ENCODE measurements around the gene BATF3.
A peak's percentile ranks its signal among the peaks of the same experiment; 100 is the strongest.

BATF3 gene, protein sequence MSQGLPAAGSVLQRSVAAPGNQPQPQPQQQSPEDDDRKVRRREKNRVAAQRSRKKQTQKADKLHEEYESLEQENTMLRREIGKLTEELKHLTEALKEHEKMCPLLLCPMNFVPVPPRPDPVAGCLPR

DNA sequence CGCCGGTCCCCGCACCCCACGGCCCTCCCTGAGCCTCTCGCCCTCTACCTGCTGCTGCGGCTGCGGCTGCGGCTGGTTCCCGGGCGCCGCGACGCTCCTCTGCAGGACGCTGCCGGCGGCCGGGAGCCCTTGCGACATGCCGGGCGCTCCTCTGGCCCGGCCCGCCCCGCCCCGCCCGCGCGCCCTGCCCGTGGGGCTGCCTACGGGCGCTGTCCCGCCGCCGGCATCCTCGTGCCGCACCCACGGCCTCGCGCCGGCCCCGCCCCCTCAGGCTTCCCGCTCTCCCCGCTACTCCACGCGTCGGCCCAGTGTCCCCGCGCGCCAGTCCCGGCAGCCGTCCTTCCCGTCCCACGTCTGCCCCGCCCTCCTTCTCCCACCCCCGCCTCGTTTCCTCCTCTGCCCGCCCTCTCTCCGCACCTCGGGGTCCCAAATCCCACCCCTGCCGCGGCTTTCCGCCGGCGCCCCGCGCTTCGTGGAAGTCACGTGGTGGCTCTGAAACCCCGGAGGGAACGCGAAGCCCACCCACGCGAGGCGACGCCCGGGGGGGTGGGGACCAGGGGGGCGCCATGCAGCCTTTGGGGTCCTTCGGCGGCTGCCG lies at the start of gene BATF3:
BATF3 (minus strand) TSS at position 216 of the 598 bp plus-strand sequence; CDS start at position 138, 78 bp downstream.
- Histone ChIP-seq H2AFZ (ENCODE audit: low read depth, low read length) (peak within 1 kb of the TSS; percentile 90), H4K20me1 (ENCODE audit: insufficient read depth, low read length) (no peaks in the 10 kb centered on the region), H3K4me1 (ENCODE audit: insufficient read depth, low read length) (peaks cover 25% of the 10 kb centered on the region), H3K9ac (ENCODE audit: low read depth, low read length) (peak within 1 kb of the TSS; percentile 64), H3K36me3 (ENCODE audit: insufficient read depth, low read length) (0 out of 2 replicates have a peak, but pooled peaks cover 2% of the 10 kb centered on the region), H3K4me3 (ENCODE audit: low read depth in 1 of 2, low read length in 2 of 2) (peak within 1 kb of the TSS; percentile 28 to 75; a peak in 3 of 4 replicates), H3K27me3 (ENCODE audit: insufficient read depth, low read length, poor library complexity) (peaks cover 15% of the 10 kb centered on the region), H3K9me3 (ENCODE audit: insufficient read depth, low read length, severe bottlenecking) (no peaks in the 10 kb centered on the region), H3K79me2 (ENCODE audit: insufficient read depth, low read length) (no peaks in the 10 kb centered on the region), H3K27ac (ENCODE audit: low read length) (no peak within 1 kb of the TSS), H3K4me2 (ENCODE audit: insufficient read depth, low read length) (peak within 1 kb of the TSS; percentile 88)
- ATAC-seq (ENCODE audit: insufficient read depth, low read depth) (peak; percentile 64), DNase-seq (peak; percentile 66)
- no peak for TF ChIP-seq EZH2 (IDR thresholded peaks at IDR 0.05; ENCODE audit: borderline replicate concordance, low read depth, low read length, severe bottlenecking)
- TF ChIP-seq, protein P1, sequence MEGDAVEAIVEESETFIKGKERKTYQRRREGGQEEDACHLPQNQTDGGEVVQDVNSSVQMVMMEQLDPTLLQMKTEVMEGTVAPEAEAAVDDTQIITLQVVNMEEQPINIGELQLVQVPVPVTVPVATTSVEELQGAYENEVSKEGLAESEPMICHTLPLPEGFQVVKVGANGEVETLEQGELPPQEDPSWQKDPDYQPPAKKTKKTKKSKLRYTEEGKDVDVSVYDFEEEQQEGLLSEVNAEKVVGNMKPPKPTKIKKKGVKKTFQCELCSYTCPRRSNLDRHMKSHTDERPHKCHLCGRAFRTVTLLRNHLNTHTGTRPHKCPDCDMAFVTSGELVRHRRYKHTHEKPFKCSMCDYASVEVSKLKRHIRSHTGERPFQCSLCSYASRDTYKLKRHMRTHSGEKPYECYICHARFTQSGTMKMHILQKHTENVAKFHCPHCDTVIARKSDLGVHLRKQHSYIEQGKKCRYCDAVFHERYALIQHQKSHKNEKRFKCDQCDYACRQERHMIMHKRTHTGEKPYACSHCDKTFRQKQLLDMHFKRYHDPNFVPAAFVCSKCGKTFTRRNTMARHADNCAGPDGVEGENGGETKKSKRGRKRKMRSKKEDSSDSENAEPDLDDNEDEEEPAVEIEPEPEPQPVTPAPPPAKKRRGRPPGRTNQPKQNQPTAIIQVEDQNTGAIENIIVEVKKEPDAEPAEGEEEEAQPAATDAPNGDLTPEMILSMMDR (IDR thresholded peaks at IDR 0.05; ENCODE audit: borderline replicate concordance, extremely low read depth, low read length, poor library complexity, severe bottlenecking): no peak

DNA sequence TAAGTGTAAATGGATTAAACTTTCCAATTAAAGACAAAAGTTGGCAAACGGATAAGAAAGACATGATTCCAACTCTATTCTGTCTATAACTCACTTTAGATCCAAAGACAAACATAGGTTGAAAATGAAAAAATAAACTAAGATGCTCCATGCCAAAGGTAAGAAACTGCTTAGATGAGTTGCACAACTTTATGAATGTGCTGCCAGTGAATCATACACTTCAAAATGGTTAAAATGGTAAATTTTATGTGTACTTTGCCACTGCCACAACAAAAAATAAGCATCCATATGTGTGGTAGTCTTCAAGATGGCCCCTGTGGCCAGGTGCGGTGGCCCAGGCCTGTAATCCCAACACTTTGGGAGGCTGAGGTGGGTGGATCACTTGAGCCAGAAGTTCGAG lies 46.9 kb upstream of the BATF3 start:
- H3K27ac ChIP-seq (ENCODE audit: low read length): no peak overlapping the region
- H3K27me3 ChIP-seq (ENCODE audit: insufficient read depth, low read length, poor library complexity): no peaks in the 10 kb centered on the region
- H4K20me1 ChIP-seq (ENCODE audit: insufficient read depth, low read length): peaks cover 4% of the 10 kb centered on the region; the same call in 1 of the 2 replicates
- H3K9ac ChIP-seq (ENCODE audit: low read depth, low read length): no peak overlapping the region
- ATAC-seq (ENCODE audit: insufficient read depth, low read depth) (no peak), DNase-seq (no peak)
- H3K9me3 ChIP-seq (ENCODE audit: insufficient read depth, low read length, severe bottlenecking): no peaks in the 10 kb centered on the region
- no peak overlapping the region for H3K4me2 ChIP-seq (ENCODE audit: insufficient read depth, low read length)
- 0 out of 2 replicates have a peak, but pooled peaks cover 4% of the 10 kb centered on the region for H3K4me1 ChIP-seq (ENCODE audit: insufficient read depth, low read length)
- no peak overlapping the region for H3K4me3 ChIP-seq (ENCODE audit: low read depth in 1 of 2, low read length in 2 of 2)
- H3K36me3 ChIP-seq (ENCODE audit: insufficient read depth, low read length): peaks cover 4% of the 10 kb centered on the region
- H2AFZ ChIP-seq (ENCODE audit: low read depth, low read length): no peak overlapping the region
- peaks cover 36% of the 10 kb centered on the region for H3K79me2 ChIP-seq (ENCODE audit: insufficient read depth, low read length)
- TF ChIP-seq, protein P1 (IDR thresholded peaks at IDR 0.05; ENCODE audit: borderline replicate concordance, extremely low read depth, low read length, poor library complexity, severe bottlenecking): no peak
- no peak for TF ChIP-seq EZH2 (IDR thresholded peaks at IDR 0.05; ENCODE audit: borderline replicate concordance, low read depth, low read length, severe bottlenecking)

DNA sequence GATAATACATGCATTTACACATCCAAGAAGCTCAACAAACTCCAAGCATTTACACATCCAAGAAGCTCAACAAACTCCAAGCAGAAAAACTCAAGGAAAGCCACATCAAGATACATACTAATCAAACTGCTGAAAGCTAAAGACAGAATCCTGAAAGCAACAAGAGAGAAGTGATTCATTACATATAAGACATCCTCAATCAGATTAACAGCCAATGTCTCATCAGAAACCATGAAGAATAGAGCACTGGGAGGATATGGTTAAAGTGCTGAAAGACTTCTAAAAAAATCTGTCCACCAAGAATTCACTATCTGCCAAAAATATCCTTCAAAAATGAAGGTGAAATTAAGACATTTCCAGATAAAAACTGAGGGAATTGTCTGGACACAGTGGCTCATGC lies 45.7 kb upstream of the BATF3 start:
- H3K9me3 ChIP-seq (ENCODE audit: insufficient read depth, low read length, severe bottlenecking): no peaks in the 10 kb centered on the region
- DNase-seq (no peak), ATAC-seq (ENCODE audit: insufficient read depth, low read depth) (no peak)
- TF ChIP-seq EZH2 (IDR thresholded peaks at IDR 0.05; ENCODE audit: borderline replicate concordance, low read depth, low read length, severe bottlenecking): no peak
- TF ChIP-seq, protein P1 (IDR thresholded peaks at IDR 0.05; ENCODE audit: borderline replicate concordance, extremely low read depth, low read length, poor library complexity, severe bottlenecking): no peak
- H3K4me2 ChIP-seq (ENCODE audit: insufficient read depth, low read length): no peak overlapping the region
- H3K79me2 ChIP-seq (ENCODE audit: insufficient read depth, low read length): peaks cover 35% of the 10 kb centered on the region
- H2AFZ ChIP-seq (ENCODE audit: low read depth, low read length): no peak overlapping the region
- H3K9ac ChIP-seq (ENCODE audit: low read depth, low read length): no peak overlapping the region
- H3K27me3 ChIP-seq (ENCODE audit: insufficient read depth, low read length, poor library complexity): no peaks in the 10 kb centered on the region
- H3K4me1 ChIP-seq (ENCODE audit: insufficient read depth, low read length): 0 out of 2 replicates have a peak, but pooled peaks cover 4% of the 10 kb centered on the region
- no peak overlapping the region for H3K4me3 ChIP-seq (ENCODE audit: low read depth in 1 of 2, low read length in 2 of 2)
- no peak overlapping the region for H3K27ac ChIP-seq (ENCODE audit: low read length)
- H4K20me1 ChIP-seq (ENCODE audit: insufficient read depth, low read length): peaks cover 4% of the 10 kb centered on the region; the same call in 1 of the 2 replicates
- H3K36me3 ChIP-seq (ENCODE audit: insufficient read depth, low read length): peaks cover 10% of the 10 kb centered on the region

Measured in DND-41 (cell line).